Activated CD4-positive, CD25-positive, alpha-beta regulatory T cell treated with anti-CD3 and anti-CD28 coated beads, Interleukin-2, amount 50 U/mL, for 16 hours (primary cell): ENCODE measurements around the gene DMD.

ENCODE experiments used
- DNase-seq: peaks from one replicate; pipeline ENCODE4 v3.0.0-alpha.2; 2020; ENCODE audit warnings: low read depth, low spot score

DMD gene

DNA sequence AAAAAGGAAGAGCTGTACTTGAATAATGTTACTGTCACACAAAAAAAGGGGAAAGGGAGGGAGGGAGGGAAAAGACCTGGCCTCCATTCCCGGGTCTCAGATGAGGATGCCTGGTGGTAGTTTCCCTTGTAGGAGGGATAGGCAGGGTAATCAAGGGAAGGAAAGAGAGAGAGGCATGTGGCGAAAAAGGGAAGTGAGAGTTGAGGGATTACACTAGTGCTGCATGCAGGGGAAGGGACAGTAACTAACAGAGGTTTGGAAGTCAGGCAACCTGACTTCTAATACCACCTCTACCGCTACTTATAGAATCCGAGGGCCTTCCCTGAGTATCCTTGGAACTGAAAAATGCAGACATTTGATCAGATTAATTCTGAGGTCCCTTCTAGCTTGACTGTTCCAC is 1317.8 kb downstream of the DMD start:
- DNase-seq: no peak

DNA sequence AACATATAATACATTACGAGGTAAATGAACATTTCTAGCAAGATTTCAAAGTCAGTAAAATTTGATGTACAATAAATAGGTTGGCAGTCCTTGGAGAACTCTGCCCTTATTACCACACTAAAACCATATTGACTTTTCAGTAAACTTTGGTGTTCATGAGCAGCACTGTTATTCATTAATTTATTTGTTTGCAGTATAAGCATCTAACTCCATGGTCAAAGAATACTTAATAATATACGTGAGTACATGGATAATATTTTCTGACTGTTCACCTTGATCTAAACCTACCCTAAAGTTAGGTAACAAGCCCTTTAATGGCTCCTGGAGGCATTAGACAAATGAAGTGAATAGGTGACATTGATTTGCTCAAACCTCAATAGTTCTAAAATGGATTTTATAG is 1322.3 kb downstream of the DMD start:
- DNase-seq: no peak

DNA sequence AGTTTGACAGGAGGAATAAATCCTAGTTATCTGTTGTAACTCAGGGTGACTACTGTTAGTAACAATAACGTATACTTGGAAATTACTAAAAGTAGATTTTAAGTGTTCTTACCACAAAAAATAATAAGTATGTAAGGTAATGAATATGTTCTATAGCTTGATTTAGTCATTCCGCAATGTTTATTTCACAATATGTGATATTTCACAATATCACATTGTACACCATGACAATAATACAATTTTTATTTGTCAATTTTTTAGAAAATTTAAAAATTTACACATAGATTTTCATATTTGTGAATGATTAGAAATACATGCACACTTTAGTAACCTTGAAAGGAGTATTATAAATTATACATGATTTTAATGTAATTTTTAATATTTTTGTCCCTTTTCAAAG is 1326.8 kb downstream of the DMD start:
- no peak for DNase-seq

DNA sequence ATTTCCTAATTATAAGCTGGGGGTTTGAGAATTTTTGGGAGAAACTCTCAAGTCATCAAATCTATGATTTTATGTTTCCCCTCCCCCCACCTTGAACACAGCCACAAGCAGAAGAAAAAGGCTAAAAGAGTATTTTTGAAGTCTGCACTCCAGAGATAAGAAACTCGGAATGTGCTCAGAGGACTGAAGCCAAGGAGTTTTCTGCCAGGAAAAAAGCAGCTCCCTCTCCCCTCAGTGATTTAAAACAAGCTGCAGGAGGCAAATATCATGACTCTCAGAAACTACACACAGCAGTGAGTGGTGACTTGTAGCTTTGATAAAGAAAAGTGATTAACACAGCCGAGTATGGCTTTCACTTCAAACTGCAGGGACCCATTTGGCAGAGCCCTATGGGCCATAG is 1339.3 kb downstream of the DMD start:
- no peak for DNase-seq

DNA sequence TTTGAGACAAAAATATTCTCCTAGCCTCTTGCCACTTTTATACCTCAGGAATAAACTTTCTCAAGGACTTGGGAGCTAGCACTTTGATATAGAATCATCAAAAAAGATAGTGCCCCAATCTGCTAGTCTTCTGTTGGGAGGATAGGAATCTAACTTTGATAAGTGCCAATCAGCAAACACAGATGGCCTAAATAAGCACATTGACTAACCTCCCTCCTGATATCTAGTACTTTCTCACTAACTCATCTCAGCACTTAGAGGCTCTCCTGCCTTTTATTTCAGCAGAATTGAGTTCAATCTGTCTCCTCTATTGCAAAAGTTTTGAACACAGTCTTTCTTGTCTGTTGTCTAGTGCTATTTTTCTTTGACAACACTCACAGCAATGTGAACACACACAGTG is 1341.1 kb downstream of the DMD start:
- DNase-seq: no peak

DNA sequence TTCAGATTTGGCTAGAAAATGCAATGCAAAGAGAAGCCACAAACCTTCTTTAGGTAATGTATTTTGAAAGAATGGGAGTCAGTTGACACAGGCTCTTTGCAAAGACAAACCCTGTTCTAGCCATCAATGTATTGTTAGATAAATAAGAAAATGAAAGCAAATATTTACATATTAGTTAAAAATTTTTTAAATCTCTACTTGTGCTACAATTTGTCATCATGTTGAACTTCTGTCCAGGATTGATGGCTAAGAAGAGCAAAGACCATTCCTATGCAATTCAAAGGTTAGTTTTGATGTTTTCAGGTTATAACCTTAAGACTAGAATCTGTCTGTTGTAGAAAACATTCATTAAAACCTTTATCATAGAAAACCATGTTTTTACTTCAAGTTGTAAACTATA is 1350.7 kb downstream of the DMD start:
- DNase-seq: no peak

DNA sequence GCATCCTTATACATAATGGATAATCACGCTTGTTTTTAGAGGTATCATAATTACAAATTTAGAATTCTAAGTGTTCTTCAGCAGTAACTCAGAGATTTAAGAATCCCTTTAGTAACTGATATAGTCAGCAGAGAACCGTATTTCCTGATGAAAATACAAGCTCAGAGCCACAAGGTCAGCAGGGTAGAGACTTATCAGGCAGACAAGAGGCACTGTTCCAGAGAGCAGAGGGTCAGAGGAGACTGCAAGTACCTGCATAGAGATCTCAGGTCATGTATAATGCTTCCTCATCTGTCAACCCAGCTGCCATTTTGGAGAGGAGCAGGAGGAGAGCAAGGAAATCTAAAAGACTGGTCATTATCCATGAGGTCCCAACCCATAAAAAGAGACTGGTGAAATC is 1352.4 kb downstream of the DMD start:
- no peak for DNase-seq

DNA sequence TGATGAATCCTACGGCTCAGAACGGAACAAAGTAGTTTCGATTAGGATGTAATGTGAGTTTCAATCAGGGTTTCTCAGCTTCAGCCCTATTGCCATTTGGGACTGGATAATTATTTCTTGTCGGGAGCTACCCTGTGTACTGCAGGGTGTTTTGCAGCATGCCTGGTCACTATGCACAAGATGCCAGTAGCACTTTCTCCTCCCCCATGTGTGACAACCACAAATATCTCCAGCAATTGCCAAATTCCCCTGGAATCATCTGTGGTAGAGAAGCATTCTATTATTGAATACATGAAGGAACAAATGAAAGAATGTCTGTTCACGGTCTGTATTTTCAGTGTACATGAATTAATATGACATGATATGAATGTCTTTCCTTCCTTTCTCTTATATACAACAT is 1356.6 kb downstream of the DMD start:
- DNase-seq: no peak

DNA sequence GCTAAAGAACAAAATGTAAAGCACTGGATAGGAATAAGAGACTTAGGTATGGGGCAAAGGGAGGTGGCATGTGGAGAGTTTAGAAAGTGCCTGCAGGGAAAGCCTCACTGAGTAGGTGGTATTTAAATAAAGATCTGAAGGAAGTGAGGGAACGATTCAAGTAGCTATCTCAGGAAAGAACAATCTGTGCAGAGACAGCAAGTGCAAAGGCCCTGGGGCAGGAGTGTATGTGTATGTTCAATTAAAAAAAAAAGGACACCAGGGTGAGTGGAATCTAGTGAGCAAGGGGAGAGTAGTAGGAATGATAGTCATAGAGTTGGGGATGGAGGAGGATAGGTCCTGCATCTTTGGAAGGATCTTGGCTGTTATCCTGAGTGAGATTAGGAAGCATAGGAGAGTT is 1359.6 kb downstream of the DMD start:
- no peak for DNase-seq

DNA sequence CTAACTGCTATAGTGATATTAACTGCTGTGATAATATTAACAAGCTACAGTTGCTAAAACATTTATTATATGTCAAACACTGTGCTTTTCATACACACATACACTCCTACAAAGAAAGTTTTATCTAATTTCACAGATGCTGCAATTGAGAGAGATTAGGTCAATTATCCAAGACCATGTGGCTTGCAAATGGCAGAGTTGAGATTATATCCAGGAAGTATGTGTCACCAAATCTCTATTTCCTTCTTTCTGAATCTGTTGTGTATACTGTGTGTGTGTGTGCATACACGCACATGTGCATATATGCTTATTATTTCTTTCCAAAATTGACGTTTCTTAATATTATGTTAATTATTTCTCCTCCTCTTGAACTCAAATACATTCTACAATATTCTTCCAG is 1363.6 kb downstream of the DMD start:
- DNase-seq: no peak

DNA sequence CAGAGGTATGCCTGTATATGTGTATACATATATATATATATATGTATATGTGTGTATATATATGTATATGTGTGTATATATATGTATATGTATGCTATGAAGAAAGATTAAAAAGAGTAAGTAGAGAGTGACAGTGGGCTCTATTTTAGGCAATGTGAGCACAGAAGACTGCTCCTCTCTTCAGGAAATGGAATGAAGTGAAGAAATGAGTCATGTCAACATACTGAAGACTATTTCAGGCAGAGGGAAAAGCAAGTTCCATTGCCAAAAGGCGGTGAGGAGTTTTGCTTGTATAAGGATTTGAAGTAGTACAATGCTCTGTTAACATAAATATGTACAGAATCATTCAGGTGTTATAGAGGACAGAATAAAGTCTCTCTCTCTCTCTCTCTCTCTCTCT is 1366.3 kb downstream of the DMD start:
- DNase-seq: no peak

DNA sequence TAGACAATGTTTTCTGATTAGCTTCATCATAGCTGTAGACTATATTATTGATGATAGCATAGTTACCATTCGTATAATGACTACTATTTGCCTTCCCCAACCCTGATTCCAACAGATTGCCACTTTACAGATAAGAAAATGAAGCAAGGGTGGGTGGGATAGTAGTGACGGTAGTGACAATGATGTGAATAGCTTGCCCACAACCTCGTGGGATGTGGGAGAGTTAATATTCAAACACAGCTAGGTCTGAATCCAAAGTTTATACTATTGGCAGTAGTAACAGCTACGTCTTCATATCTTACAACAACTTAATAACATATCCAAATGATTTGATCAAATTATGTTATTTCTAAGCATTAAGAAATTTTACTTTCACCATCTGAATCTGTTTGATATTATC is 1372.7 kb downstream of the DMD start:
- DNase-seq: no peak

DNA sequence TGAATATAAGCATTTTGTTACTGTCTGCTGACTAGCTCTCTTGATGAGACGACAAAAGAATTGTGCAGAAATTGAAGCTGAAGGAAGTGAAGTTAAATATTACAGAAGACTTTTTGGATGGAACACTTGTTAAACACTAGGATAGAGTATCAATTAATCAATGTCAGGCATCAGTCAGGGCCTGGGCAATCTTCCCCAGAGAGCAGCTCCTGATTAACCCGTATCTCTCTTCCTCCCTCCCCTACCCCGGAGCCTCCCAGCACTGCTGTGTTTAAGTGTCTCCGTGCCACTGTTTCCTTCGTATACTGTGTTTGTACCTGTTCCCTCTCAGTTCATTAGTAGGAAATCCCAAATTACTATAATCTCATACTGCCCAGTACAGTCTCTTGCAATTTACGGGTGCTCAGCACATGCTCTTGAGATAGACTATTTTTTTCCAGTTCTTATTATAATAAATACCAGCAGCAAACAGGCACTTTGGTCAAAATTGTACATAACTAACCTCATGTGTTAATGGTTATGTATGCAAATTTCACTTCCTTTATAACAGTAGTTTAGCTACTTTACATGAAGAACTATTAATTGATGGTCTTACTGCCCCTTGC is 1373.8 kb downstream of the DMD start:
- no peak for DNase-seq

DNA sequence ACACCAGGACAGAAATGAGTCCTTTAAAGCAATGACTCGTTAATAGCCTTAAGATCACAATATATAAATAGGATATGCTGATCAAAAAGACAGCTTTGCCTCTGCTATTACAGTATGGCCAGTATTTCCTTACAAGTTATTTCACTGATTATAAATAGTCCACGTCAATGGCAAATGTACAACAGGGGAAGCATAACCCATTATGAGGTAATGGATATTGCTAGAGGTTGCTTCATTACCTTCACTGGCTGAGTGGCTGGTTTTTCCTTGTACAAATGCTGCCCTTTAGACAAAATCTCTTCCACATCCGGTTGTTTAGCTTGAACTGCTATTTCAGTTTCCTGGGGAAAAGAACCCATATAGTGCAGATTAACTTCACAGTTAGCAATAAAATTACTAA is 1374.9 kb downstream of the DMD start:
- no peak for DNase-seq

DNA sequence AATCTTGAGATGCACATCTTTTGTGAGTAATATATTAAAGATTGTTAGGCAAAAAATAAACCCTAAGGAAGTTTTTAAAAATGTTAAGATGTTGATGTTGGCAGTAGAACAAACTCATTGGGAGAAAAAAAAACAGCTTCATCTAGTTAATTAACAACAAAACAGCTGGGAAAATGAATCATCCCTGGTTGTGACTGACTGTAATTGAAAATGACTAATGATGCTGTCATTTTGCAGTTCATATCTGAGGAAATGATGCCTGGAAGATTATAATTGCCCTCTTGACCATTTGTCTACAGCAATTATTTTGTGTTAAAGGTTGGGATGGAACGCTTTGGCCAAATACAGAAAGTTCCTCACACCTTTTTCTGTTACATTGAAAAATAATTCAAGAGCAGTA is 1379.1 kb downstream of the DMD start:
- no peak for DNase-seq

DNA sequence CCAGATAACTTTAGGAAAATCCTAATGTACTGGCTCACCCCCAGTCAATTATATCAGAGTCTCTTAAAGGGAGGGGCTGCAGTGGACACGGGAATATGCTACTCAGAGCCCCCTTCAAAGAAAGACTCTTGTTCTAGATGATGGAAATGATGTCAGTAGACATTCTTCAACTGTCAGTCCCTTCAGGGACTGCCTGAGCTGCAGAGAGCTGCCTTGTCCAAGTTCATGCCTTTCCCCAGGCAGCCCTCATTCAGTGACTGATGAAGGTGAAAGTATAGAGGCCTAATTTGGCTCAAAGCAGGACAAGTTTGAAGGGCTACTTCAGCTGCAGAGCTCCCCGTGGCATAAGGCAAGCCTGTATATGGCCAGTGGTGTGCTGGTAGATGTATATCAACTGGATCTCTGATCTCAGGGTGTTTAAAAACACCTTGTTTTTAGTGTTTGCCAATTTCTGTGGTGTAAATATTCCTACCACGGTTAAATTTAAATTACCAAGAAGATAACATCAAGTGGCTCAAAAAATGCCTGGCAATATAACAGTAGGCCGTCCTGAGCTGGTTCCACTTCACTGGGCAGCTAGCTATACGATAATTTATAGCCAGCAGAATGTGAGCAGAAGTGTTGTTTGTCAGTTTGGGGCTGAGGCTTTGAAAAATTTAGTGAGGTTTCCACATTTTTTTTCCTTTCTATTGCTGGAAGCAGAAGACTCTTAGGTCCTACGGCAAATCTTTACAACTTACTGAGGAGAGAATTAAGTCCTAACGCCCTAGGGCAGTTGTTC is 1390.7 kb downstream of the DMD start:
- no peak for DNase-seq

DNA sequence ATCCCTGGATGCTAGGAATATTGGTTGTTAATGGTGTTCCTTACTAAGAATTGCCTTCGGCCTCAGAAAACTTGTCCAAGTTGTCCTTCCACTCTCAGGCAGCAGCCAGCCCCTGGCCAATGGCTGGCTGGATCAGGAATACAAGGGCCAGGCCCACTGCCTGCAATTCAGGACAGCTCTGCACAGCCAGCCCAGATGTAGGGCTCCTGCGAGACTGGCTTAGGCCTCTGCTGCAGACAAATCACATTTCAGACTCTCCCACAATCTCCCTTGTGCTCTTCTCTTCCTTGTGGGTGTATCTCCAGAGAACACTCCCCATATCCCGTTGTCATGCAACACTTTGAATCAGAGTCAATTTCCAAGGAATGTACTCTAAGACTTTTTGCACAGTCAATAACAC is 1391.9 kb downstream of the DMD start:
- DNase-seq: no peak

DNA sequence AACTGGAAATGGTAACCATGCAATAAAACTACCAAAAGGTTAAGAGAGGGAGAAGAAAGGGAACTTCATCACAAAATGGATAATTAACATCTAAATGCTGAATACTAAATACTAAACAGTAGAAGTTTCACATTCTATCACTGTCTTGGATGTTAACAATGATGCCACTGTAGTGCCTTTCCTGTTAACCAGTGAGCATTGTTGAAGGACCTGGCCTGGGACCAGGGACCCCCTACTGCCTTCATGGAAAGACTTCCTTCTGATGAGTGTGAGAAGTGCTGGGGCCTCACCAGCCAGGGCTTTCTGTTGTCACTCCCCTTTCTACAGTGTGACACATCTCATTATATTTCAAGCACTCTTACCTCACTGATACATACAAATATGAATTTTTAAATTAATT is 1400.2 kb downstream of the DMD start:
- DNase-seq: no peak

DNA sequence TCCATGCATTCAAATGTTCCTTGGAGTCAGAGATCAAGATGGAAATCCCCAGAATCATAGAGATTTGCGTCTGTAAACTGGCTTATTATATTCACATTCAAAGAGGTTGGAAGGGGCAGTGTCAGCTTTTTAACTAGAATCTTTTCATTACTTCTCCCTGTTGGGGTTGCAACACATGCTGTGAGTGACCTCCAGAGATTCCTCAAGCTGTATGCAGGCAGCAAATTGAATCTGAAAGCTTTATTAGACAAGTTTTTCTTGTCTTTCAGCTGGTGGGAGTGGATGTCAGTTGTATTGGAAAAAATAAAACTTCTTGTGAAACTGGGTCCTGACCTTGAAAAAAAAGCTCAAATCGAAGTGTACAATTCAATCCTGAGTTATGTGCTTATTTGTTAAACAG is 1403.0 kb downstream of the DMD start:
- no peak for DNase-seq

DNA sequence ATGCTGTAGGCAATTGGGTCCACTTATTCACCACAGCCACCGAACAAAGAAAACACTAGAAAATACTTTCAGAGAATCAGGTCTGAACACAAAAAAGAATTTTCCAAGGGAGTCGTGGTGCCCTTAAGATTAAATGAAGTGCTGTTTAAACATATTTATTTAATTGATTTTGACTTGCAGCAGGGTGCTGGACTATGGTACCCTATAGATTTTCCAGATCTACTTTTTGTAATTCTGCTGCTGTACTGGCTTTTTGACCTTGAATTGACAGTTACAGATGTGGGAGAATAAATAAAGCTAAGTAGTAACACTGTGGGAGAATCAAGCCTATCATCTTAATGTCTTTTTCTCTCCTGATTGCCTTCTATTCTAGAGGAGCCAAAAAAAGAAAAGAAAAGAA is 1404.2 kb downstream of the DMD start:
- no peak for DNase-seq

DNA sequence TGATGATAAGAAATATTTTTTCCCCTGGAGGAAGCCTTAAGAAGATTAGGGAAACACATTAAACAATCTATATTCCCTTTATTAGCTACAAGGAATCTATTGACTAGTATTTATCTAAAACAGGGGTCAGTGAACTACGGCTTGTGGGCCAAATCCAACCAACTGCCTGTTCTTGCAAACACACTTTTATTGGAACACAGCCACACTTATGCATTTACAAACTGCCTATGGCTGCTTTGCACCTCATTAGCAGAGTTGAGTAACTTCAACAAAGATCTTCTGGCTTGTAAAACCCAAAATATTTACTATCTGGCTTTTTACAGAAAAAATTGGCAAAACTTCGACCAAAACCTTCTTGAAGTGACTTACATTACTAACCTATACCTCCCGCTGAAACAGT is 1405.6 kb downstream of the DMD start:
- no peak for DNase-seq

DNA sequence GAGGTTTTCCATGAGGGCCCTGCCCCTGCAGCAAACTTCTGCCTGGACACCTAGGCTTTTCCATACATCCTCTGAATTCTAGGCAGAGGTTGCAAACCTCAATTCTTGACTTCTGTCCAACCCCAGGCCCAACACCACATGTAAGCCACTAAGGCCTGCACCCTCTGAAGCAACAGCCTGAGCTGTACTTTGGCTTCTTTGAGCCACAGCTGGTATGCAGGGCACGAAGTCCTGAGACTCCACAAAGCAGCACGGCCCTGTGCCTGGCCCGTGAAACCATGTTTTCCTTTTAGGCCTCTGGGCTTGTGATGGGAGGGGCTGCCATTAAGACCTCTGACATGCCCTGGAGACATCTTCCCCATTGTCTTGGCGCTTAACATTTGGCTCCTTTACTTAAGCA is 1411.1 kb downstream of the DMD start:
- DNase-seq: no peak

DNA sequence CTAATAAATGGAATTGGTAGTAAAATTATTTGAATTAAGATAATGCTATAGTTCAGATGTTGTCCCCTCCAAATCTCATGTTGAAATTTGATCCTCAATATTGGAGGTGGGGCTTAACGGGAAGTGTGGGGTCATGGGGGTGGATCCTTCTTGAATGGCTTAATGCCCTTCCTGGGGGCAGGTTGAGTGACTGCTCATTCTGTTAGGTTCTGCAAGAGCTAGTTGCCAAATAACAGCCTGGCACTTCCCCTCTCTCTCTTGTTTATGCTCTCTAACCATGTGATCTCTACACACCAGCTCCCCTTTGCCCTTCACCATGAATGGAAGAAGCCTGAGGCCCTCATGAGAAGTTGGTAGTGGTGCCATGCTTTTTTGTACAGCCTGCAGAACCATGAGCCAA is 1414.7 kb downstream of the DMD start:
- no peak for DNase-seq

DNA sequence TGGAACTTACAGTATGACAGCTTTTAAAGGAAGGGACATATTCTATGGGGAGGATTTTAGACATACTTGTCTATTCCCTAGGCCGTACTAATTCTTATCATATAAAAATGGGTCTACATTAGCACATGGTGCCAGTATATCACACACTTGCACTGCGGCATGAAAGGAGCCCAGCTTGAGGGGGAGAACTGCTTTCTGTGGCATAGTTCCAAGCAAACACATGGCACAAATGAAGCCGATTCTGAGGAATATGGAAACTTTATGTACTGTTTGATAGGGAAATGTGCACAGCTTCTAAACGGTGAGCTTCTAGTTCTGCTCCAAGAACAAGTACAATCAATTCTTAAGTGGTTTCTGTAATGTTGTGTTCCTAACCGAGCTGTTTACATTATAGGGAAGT is 1463.9 kb downstream of the DMD start:
- DNase-seq: no peak
